Measurements from ENCODE around the gene AMER3.
"Not testable (repeated sequence)": the region's sequence is repeated elsewhere in the genome, so short reads cannot be mapped to it uniquely, and the experiment has no call there.

Gene AMER3, protein sequence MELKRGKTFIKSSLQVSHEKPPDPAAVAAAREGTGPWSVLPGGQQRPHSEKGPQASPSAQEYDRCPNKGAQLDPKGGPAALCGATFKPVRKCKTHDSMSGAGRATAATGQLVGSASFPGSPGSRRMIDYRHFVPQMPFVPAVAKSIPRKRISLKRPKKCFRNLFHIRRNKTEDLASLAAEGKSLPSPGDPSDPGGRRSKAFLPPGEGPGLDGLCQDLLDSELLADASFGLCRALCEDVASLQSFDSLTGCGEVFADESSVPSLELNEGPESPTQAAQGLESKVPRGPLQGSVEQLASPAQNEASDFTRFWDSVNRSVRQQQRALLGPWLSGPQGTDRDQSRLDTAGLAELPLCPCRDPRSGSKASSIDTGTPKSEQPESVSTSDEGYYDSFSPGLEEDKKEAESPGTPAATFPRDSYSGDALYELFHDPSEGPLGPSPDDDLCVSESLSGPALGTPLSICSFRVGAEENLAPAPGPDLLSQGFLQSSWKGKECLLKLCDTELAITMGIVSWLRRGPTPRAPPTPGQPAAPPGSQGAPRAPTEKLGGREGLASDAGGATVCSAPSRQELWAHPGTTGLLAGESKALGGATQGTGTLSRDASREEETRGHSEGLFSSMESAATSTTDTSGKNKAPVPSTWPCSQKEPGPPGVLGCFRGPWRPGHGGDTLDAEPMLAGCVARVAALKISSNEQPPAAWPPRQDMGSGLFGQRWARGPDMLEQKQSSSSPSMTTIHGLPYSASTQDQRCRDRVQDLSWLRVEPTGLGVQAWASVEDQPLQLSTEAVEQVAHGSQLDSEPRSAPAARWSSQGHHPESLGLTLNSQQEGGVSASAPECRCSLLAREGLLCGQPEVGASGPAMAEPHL
- total RNA-seq = 0 reads per million in 3 donors

DNA sequence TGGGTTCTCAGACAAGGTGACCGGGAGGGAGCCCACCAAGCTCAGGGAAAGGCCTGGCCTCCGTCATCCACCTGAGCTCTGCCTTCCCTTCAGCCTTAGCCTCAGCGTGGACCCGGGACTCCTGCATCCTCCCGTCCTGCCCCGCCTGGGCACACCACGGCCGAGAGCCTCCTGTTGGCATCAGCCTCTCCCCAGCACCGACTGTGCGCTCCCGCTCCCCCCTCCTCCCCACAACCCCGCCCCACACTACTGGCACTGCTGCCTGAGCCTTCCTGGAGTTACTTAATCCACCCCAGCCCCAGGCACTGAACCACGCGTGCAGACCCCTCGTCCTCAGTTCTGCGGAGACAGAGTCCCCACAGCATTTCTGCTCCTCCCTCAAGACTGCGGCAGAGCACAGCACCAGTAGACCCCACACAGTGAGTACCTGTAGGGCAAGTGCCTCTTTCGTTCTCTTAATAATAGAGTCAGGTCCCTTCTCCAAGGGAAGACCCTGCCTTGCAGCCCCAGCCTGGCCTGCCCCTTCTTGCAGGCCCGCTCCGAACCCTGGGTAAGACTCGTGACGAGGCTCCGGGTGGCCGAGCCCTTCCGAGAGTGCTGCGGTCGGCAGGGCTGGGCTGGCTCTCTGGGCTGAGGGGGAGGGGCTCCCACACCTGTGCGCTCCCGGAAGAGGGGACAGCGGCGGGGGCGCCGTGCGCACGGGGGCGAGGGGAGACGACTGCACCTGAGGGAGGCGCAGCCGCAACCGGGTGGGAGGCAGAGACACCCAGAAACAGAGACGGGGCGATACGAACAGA, at the start of gene AMER3:
AMER3 (plus strand) TSS at position 285 of the 797 bp plus-strand sequence. CDS start 6,533 bp downstream, outside the sequence.
- peaks cover 3% of the 10 kb centered on the region for H3K4me1 ChIP-seq (ENCODE audit: control insufficient read depth, insufficient read depth, low read length, poor library complexity, severe bottlenecking)
- peaks cover 21% of the 10 kb centered on the region for H3K27me3 ChIP-seq (replicated peaks; ENCODE audit: control insufficient read depth, insufficient read depth, low read length, poor library complexity, severe bottlenecking)
- H3K27ac ChIP-seq (ENCODE audit: insufficient read depth, low read length, poor library complexity, severe bottlenecking) = no peak within 1 kb of the TSS
- peak within 1 kb of the TSS; percentile 35 for H3K4me3 ChIP-seq (ENCODE audit: insufficient read depth, low read depth, low read length, poor library complexity, severe bottlenecking)
- no peaks in the 10 kb centered on the region for H3K36me3 ChIP-seq (ENCODE audit: control insufficient read depth, insufficient read depth, low read length)
- no peak for DNase-seq
- H3K9me3 ChIP-seq (ENCODE audit: control insufficient read depth, low read length) = no peaks in the 10 kb centered on the region

- not testable (repeated sequence) for H3K9me3 ChIP-seq (ENCODE audit: control insufficient read depth, low read length); H3K27me3 ChIP-seq (replicated peaks; ENCODE audit: control insufficient read depth, insufficient read depth, low read length, poor library complexity, severe bottlenecking); H3K4me3 ChIP-seq (ENCODE audit: insufficient read depth, low read depth, low read length, poor library complexity, severe bottlenecking); H3K27ac ChIP-seq (ENCODE audit: insufficient read depth, low read length, poor library complexity, severe bottlenecking); H3K36me3 ChIP-seq (ENCODE audit: control insufficient read depth, insufficient read depth, low read length); DNase-seq; H3K4me1 ChIP-seq (ENCODE audit: control insufficient read depth, insufficient read depth, low read length, poor library complexity, severe bottlenecking)
Measured at GRCh38 chr2:130714795-130715194, 40.5 kb upstream of the AMER3 start.

DNA sequence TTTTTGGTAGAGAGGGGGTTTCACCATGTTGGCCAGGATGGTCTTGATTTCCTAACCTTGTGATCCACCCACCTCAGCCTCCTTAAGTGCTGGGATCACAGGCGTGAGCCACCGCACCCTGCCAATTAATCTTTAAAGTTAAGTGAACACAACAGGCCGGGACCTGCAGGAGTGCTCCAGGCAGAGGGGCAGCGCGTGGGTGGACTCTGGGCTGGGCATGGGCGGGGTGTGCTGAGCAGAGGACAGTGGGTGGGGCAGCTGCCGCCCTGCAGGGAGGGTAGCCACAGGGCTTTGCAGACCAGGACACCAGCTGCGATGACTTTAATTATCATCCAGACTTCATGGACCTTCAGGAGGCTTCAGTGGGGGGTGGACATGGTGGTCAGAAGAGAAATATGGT, 35.3 kb upstream of the AMER3 start:
- H3K36me3 ChIP-seq (ENCODE audit: control insufficient read depth, insufficient read depth, low read length) = no peaks in the 10 kb centered on the region
- H3K9me3 ChIP-seq (ENCODE audit: control insufficient read depth, low read length) = no peaks in the 10 kb centered on the region
- H3K27me3 ChIP-seq (replicated peaks; ENCODE audit: control insufficient read depth, insufficient read depth, low read length, poor library complexity, severe bottlenecking) = no peaks in the 10 kb centered on the region
- no peaks in the 10 kb centered on the region for H3K4me1 ChIP-seq (ENCODE audit: control insufficient read depth, insufficient read depth, low read length, poor library complexity, severe bottlenecking)
- H3K27ac ChIP-seq (ENCODE audit: insufficient read depth, low read length, poor library complexity, severe bottlenecking) = no peak overlapping the region
- no peak for DNase-seq
- H3K4me3 ChIP-seq (ENCODE audit: insufficient read depth, low read depth, low read length, poor library complexity, severe bottlenecking) = no peak overlapping the region

DNA sequence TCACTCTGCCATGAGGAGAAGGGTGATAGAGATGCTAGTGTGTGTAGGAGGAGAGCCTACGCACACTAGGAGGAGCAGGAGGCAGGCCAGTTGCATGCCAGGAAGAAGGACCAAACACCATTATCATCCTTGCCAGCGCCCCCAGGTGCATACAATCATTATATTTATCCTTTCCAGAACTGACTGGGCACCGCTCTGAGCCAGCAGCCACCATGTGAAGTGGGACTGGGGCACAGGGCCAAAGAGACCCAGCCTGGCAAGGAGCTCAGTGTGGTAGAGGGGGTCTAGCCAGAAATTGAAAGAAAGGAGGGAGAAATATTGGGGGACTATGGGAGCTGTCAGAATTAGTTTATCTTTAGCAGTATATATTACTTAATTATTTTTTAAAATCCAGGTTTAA, 34.8 kb upstream of the AMER3 start:
- Histone ChIP-seq H3K27ac (ENCODE audit: insufficient read depth, low read length, poor library complexity, severe bottlenecking) (no peak overlapping the region), H3K4me3 (ENCODE audit: insufficient read depth, low read depth, low read length, poor library complexity, severe bottlenecking) (no peak overlapping the region), H3K9me3 (ENCODE audit: control insufficient read depth, low read length) (no peaks in the 10 kb centered on the region), H3K27me3 (replicated peaks; ENCODE audit: control insufficient read depth, insufficient read depth, low read length, poor library complexity, severe bottlenecking) (no peaks in the 10 kb centered on the region), H3K36me3 (ENCODE audit: control insufficient read depth, insufficient read depth, low read length) (no peaks in the 10 kb centered on the region), H3K4me1 (ENCODE audit: control insufficient read depth, insufficient read depth, low read length, poor library complexity, severe bottlenecking) (no peaks in the 10 kb centered on the region)
- no peak for DNase-seq

DNA sequence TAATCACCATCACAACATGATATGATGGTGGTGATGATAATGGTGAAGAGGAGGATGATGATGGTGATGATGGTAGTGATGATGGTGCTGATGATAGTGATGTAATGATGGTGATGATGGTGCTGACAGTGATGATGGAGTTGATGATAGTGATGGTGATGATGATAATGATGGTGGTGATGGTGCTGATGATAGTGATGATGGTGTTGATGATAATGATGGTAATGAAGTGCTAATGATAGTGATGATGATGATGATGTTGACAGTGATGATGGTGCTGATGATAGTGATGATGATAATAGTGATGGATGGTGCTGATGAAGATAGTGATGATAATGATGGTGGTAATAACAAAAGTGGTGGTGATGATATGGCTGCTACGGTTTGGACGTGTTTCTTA, 30.9 kb upstream of the AMER3 start:
- Histone ChIP-seq H3K27me3 (replicated peaks; ENCODE audit: control insufficient read depth, insufficient read depth, low read length, poor library complexity, severe bottlenecking) (no peaks in the 10 kb centered on the region), H3K4me3 (ENCODE audit: insufficient read depth, low read depth, low read length, poor library complexity, severe bottlenecking) (no peak overlapping the region), H3K36me3 (ENCODE audit: control insufficient read depth, insufficient read depth, low read length) (no peaks in the 10 kb centered on the region), H3K9me3 (ENCODE audit: control insufficient read depth, low read length) (no peaks in the 10 kb centered on the region), H3K4me1 (ENCODE audit: control insufficient read depth, insufficient read depth, low read length, poor library complexity, severe bottlenecking) (peaks cover 15% of the 10 kb centered on the region), H3K27ac (ENCODE audit: insufficient read depth, low read length, poor library complexity, severe bottlenecking) (no peak overlapping the region)
- no peak for DNase-seq

DNA sequence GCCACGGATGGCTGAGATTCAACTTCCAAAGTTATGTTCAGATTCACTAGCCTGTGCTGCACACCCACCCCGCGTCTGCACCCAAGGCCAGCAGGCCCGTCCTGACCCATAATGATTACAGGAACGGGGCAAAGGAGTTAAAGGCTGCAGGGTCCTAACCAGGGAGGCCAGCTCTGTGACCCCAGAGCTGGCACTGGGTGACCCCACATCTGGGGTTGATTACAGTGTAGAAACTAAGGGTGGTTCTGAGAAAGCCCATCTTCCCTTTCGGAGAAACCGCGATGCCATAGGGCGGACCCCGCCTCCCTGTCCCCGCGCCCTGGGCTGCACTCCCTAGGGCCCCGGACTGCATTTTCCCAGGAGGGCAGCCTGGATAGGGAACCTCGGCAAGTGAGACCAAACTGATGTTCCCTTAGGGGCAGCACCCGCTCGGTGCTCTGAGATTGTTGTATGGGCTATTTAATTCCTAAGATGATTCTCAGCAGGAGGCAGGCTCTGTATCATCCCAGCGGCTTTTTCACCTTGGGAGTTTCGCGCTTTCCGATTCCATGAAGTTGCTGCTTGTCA, 28.6 kb upstream of the AMER3 start:
- Histone ChIP-seq H3K9me3 (ENCODE audit: control insufficient read depth, low read length) (no peaks in the 10 kb centered on the region), H3K36me3 (ENCODE audit: control insufficient read depth, insufficient read depth, low read length) (no peaks in the 10 kb centered on the region), H3K4me1 (ENCODE audit: control insufficient read depth, insufficient read depth, low read length, poor library complexity, severe bottlenecking) (peaks cover 15% of the 10 kb centered on the region), H3K4me3 (ENCODE audit: insufficient read depth, low read depth, low read length, poor library complexity, severe bottlenecking) (peak overlapping the region; percentile 71), H3K27ac (ENCODE audit: insufficient read depth, low read length, poor library complexity, severe bottlenecking) (peak overlapping the region; percentile 79), H3K27me3 (replicated peaks; ENCODE audit: control insufficient read depth, insufficient read depth, low read length, poor library complexity, severe bottlenecking) (no peaks in the 10 kb centered on the region)
- DNase-seq = no peak

- H3K36me3 ChIP-seq (ENCODE audit: control insufficient read depth, insufficient read depth, low read length) = no peaks in the 10 kb centered on the region
- peaks cover 15% of the 10 kb centered on the region for H3K4me1 ChIP-seq (ENCODE audit: control insufficient read depth, insufficient read depth, low read length, poor library complexity, severe bottlenecking)
- H3K27me3 ChIP-seq (replicated peaks; ENCODE audit: control insufficient read depth, insufficient read depth, low read length, poor library complexity, severe bottlenecking) = no peaks in the 10 kb centered on the region
- H3K27ac ChIP-seq (ENCODE audit: insufficient read depth, low read length, poor library complexity, severe bottlenecking) = peak overlapping the region; percentile 79
- no peaks in the 10 kb centered on the region for H3K9me3 ChIP-seq (ENCODE audit: control insufficient read depth, low read length)
- DNase-seq = peak; percentile 82 to 88 (median 85)
- peak overlapping the region; percentile 71 for H3K4me3 ChIP-seq (ENCODE audit: insufficient read depth, low read depth, low read length, poor library complexity, severe bottlenecking)
Measured at GRCh38 chr2:130727286-130727924, 27.9 kb upstream of the AMER3 start.

DNA sequence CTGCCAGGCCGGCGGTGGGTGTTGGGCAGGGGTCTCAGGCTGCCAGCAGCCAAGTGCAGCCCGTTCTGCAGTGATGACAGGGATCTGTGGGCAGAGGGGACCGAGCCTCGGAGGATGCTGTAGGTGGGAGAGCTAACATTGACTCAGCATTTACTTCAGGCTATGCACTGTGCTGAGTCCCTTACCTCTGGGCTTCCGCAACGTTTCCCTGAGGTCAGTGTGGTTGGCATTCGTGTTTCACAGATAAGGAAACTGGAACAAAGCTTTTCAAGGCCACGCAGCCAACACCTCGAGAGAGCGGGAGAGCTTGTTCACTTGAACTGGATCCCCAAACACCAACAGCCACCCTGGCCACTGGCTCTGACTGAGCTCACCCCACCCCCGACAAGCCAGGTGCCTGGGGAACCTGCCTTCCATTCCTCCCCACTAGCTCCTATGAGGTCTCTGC, 27.3 kb upstream of the AMER3 start:
- Histone ChIP-seq H3K27me3 (replicated peaks; ENCODE audit: control insufficient read depth, insufficient read depth, low read length, poor library complexity, severe bottlenecking) (no peaks in the 10 kb centered on the region), H3K4me3 (ENCODE audit: insufficient read depth, low read depth, low read length, poor library complexity, severe bottlenecking) (peak overlapping the region; percentile 71), H3K9me3 (ENCODE audit: control insufficient read depth, low read length) (no peaks in the 10 kb centered on the region), H3K4me1 (ENCODE audit: control insufficient read depth, insufficient read depth, low read length, poor library complexity, severe bottlenecking) (peaks cover 15% of the 10 kb centered on the region), H3K36me3 (ENCODE audit: control insufficient read depth, insufficient read depth, low read length) (no peaks in the 10 kb centered on the region), H3K27ac (ENCODE audit: insufficient read depth, low read length, poor library complexity, severe bottlenecking) (peak overlapping the region; percentile 79)
- peak; percentile 43 to 58 (median 58) for DNase-seq

Measured in effector memory CD4-positive, alpha-beta T cell (primary cell).